Bronchial epithelial cell (primary cell): ENCODE results near the gene SORCS2. TPM values are rescaled to one million over a fixed set of nuclear protein-coding genes. Genes with fewer than 3 reads are reported as not detected.

ENCODE experiments used
- DNase-seq: peaks from one replicate; pipeline ENCODE4 v3.0.0-alpha.2; 2010; ENCODE audit warnings: low read depth
- FAIRE-seq: peaks from 2 replicates; lab custom pipeline; 2011; peaks lifted over from hg19 to GRCh38; lab: Jason Lieb, UNC
- H3K27me3 ChIP-seq: 2 replicates; pipeline ENCODE4 v1.5.1; 2011; ENCODE audit warnings: low read length; ENCODE audit not compliant: control insufficient read depth, insufficient read depth
- H3K36me3 ChIP-seq: 2 replicates; pipeline ENCODE4 v1.5.1; 2011; ENCODE audit warnings: low read length; ENCODE audit not compliant: control insufficient read depth, insufficient read depth
- H3K4me3 ChIP-seq: 2 replicates; pipeline ENCODE4 v1.5.1; 2011; ENCODE audit warnings: mild to moderate bottlenecking, low read depth, low read length, control low read depth
- total RNA-seq: library from RNA; depleted of rRNA; stranded (reverse); fragments of >200 nt; gene quantifications from 2 replicates; pipeline ENCODE4 v1.2.1, GENCODE V29; 2014
- TF ChIP-seq, protein P1 (sequence below): IDR thresholded peaks from 2 replicates; pipeline ENCODE4 v1.5.1; 2011; ENCODE audit warnings: mild to moderate bottlenecking, moderate library complexity, low read length, control low read depth, inconsistent platforms; ENCODE audit not compliant: insufficient read depth, severe bottlenecking

The SORCS2 gene
- total RNA-seq, 1 donor from 2014 or later, result under 0.01 TPM

DNA sequence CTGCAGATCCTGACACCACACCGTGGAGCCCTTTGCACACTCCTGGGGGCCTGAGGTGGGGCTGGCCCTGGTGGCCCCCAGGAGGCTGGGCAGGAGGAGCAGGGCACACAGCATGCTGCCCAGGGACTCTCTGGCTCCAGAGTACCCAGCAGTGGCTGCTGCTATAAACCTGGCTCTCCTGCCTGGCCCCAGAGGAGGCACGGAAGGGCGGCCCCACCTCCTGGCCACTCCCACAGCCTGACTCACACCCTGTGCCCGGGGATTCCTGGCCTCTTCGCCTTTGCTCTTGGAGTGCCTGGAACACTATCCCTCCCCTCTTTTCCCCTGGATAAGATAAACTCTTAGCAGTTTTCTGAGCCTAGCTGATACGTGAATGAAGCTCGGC, 242.4 kb downstream of the SORCS2 start, which contains the start of gene PSAPL1:
Gene PSAPL1, minus strand, starts transcription at position 165 of the 385 bp plus-strand sequence. Its CDS starts 51 bp downstream, at position 114.
- Histone ChIP-seq H3K36me3 (no peaks in the 10 kb centered on the region), H3K4me3 (no peak within 1 kb of the TSS), H3K27me3 (no peaks in the 10 kb centered on the region)
- TF ChIP-seq, protein P1, sequence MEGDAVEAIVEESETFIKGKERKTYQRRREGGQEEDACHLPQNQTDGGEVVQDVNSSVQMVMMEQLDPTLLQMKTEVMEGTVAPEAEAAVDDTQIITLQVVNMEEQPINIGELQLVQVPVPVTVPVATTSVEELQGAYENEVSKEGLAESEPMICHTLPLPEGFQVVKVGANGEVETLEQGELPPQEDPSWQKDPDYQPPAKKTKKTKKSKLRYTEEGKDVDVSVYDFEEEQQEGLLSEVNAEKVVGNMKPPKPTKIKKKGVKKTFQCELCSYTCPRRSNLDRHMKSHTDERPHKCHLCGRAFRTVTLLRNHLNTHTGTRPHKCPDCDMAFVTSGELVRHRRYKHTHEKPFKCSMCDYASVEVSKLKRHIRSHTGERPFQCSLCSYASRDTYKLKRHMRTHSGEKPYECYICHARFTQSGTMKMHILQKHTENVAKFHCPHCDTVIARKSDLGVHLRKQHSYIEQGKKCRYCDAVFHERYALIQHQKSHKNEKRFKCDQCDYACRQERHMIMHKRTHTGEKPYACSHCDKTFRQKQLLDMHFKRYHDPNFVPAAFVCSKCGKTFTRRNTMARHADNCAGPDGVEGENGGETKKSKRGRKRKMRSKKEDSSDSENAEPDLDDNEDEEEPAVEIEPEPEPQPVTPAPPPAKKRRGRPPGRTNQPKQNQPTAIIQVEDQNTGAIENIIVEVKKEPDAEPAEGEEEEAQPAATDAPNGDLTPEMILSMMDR, result no peak
- no peak for FAIRE-seq
- DNase-seq, result peak; percentile 45

DNA sequence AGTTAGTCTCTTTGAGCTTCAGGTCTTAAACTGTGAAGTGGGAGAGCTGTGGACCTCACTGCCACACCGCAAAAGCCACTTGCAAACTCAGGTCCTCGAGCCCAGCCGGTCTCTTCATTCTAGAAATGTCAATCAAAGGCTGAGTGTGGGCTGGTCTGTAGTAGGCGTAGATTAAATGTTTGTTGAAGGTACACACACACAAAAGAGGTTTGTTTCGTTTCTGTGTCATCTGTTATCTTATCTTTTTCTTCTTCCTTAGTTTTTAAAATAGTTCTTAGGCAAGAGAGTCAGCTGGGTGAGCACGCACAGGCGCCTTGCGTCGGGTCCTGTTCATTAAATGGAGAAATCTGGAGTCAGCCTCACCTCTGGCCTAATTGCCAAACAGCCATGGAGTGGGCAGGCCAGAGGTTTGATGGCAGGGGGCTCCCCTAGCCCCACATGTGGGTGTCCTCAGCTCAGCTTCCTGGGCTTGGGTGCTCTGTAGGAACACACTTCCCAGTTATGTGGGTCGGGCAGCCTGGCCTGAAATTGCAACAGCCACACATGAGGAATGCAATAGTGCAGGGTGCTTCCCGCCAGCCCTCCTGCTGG, 243.2 kb downstream of the SORCS2 start:
- Histone ChIP-seq H3K4me3 (no peak overlapping the region), H3K36me3 (no peaks in the 10 kb centered on the region), H3K27me3 (no peaks in the 10 kb centered on the region)
- DNase-seq (no peak), FAIRE-seq (no peak)
- TF ChIP-seq, protein P1, result no peak

- H3K36me3 ChIP-seq, result no peaks in the 10 kb centered on the region
- FAIRE-seq, result no peak
- H3K27me3 ChIP-seq, result no peaks in the 10 kb centered on the region
- TF ChIP-seq, protein P1, result no peak
- H3K4me3 ChIP-seq, result no peak overlapping the region
- no peak for DNase-seq
Observed at GRCh38 chr4:7436256-7436655, 243.9 kb downstream of the SORCS2 start.

DNA sequence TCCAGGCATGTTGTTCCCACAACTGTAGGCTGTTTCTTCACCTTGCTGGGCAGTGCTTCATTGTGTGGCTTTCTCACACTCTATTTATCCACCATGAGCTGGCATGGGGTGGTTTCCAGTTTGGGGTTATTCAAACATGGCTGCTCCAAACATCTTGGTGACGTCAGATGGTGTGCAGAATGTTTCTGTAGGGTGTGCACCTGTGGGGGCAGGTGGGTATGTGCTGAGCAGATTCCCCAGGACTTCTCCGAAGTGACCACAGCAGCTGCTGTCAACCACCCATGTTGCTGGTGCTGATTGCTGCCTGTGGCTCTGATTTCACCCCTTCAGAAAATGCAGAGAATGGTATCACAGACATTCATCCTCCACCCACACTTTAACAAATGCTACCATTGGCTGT, 247.4 kb downstream of the SORCS2 start:
- Histone ChIP-seq H3K4me3 (no peak overlapping the region), H3K36me3 (no peaks in the 10 kb centered on the region), H3K27me3 (no peaks in the 10 kb centered on the region)
- FAIRE-seq (peak; percentile 83), DNase-seq (no peak)
- TF ChIP-seq, protein P1, result no peak

DNA sequence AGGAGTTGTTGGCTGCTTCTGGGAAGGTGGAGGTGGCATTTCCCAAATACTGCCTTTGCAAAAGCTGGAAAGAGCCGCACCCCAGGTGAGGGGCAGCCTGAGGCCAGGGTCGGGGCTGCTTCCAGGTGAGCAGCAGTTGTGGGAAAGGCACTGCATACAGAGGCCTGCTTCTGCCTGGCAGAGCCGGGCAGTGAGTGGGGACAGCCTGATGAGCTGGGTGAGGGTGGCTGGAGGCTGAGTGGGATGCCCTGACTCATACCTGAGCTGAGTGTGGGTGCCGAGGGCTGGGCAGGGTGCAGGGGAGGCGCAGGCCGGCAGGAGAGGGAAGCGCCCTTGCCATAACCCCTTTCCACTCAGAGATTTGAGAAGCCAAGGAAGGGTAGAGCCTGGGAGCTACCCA, 248.9 kb downstream of the SORCS2 start:
- FAIRE-seq (no peak), DNase-seq (no peak)
- Histone ChIP-seq H3K27me3 (no peaks in the 10 kb centered on the region), H3K4me3 (no peak overlapping the region), H3K36me3 (no peaks in the 10 kb centered on the region)
- TF ChIP-seq, protein P1, result no peak
